Adipocyte (in vitro differentiated cells): Measurements from ENCODE around the gene TNXB.

Source experiments
- DNase-seq: peaks from one replicate; pipeline ENCODE4 v3.0.0-alpha.2; 2015; ENCODE audit warnings: low read depth
- H3K27me3 ChIP-seq: replicated peaks from 2 replicates; pipeline ENCODE4 v1.7.0; 2013; ENCODE audit warnings: mild to moderate bottlenecking, low read length, moderate library complexity; ENCODE audit not compliant: control insufficient read depth, insufficient read depth
- H3K36me3 ChIP-seq: 2 replicates; pipeline ENCODE4 v1.7.0; 2013; ENCODE audit warnings: low read length, mild to moderate bottlenecking, moderate library complexity; ENCODE audit not compliant: control insufficient read depth, insufficient read depth, severe bottlenecking
- H3K4me1 ChIP-seq: 2 replicates; pipeline ENCODE4 v1.7.0; 2013; ENCODE audit warnings: mild to moderate bottlenecking, low read length, moderate library complexity; ENCODE audit not compliant: control insufficient read depth, insufficient read depth
- H3K4me3 ChIP-seq: 2 replicates; pipeline ENCODE4 v1.7.0; 2013; ENCODE audit warnings: mild to moderate bottlenecking, low read length, moderate library complexity
- H3K9ac ChIP-seq: 2 replicates; pipeline ENCODE4 v1.7.0; 2013; ENCODE audit warnings: mild to moderate bottlenecking, low read length, moderate library complexity
- H3K9me3 ChIP-seq: 2 replicates; pipeline ENCODE4 v1.7.0; 2013; ENCODE audit warnings: mild to moderate bottlenecking, low read length, moderate library complexity; ENCODE audit not compliant: control insufficient read depth

TNXB gene

DNA sequence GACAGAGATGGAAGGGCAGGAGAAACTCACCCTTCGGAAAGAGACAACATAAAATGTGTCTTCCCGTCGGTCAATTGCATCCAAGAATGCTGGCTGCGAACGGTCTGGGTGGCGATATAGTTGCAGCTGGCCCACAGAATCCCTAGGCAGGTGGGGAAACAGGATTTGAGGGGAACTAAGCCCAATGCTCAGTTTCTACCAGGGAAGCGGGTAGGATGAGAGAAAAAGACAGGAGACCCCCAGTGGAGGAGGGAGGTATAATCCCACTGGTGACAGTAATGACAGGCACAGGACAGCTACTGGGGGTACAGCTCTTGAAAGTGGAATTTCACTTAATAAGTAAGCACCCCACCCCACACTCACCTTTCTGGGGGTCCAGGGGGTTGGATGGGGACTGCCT lies 7.5 kb upstream of the TNXB start:
- Histone ChIP-seq H3K27me3 (no peaks in the 10 kb centered on the region), H3K9ac (no peak overlapping the region), H3K9me3 (no peaks in the 10 kb centered on the region), H3K36me3 (peaks cover 49% of the 10 kb centered on the region), H3K4me1 (peaks cover 35% of the 10 kb centered on the region), H3K4me3 (no peak overlapping the region)
- DNase-seq, result peak; percentile 45

DNA sequence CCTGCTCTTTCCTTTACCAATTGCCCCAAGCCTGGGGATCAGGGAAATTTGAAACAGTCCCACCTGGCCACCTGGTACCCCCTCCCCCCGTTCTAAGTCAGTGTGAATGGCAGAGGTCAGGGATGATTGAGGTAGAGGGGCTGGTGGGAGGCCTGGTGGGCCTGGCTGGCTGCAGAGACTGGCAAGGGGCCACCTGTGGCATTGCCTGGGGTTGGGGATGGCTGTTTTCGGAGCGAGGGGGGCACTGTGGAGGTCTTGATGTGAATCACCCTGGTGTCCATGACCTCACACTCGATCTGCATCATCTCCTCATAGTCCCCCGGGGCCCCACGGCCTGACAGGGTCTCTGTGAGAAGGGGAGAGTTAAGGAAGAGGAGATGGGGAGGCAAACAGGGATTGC lies 6.5 kb upstream of the TNXB start:
- Histone ChIP-seq H3K9me3 (no peaks in the 10 kb centered on the region), H3K4me1 (peaks cover 46% of the 10 kb centered on the region), H3K9ac (peak overlapping the region; percentile 46), H3K36me3 (peaks cover 39% of the 10 kb centered on the region), H3K4me3 (no peak overlapping the region), H3K27me3 (no peaks in the 10 kb centered on the region)
- DNase-seq, result no peak

- peaks cover 36% of the 10 kb centered on the region for H3K36me3 ChIP-seq
- H3K4me1 ChIP-seq, result peaks cover 51% of the 10 kb centered on the region
- no peaks in the 10 kb centered on the region for H3K27me3 ChIP-seq
- DNase-seq, result peak; percentile 53
- peak overlapping the region; percentile 34 for H3K4me3 ChIP-seq
- H3K9me3 ChIP-seq, result no peaks in the 10 kb centered on the region
- H3K9ac ChIP-seq, result peak overlapping the region; percentile 60
These were observed 5.7 kb upstream of the TNXB start for GRCh38 chr6:32114796-32115195.

GRCh38 chr6:32113386-32114352 lies 4.5 kb upstream of the TNXB start:
- peak overlapping the region; percentile 60 for H3K9ac ChIP-seq
- H3K4me1 ChIP-seq, result peaks cover 54% of the 10 kb centered on the region
- DNase-seq, result peak; percentile 90
- H3K4me3 ChIP-seq, result no peak overlapping the region
- H3K9me3 ChIP-seq, result no peaks in the 10 kb centered on the region
- H3K27me3 ChIP-seq, result no peaks in the 10 kb centered on the region
- H3K36me3 ChIP-seq, result peaks cover 31% of the 10 kb centered on the region

GRCh38 chr6:32112431-32112980 lies 3.4 kb upstream of the TNXB start:
- no peaks in the 10 kb centered on the region for H3K9me3 ChIP-seq
- peak overlapping the region; percentile 8 for H3K9ac ChIP-seq
- no peak overlapping the region for H3K4me3 ChIP-seq
- no peaks in the 10 kb centered on the region for H3K27me3 ChIP-seq
- DNase-seq, result peak; percentile 63
- peaks cover 21% of the 10 kb centered on the region for H3K36me3 ChIP-seq
- peaks cover 64% of the 10 kb centered on the region for H3K4me1 ChIP-seq

GRCh38 chr6:32111424-32112066 lies 2.4 kb upstream of the TNXB start:
- no peak overlapping the region for H3K4me3 ChIP-seq
- no peaks in the 10 kb centered on the region for H3K27me3 ChIP-seq
- peaks cover 73% of the 10 kb centered on the region for H3K4me1 ChIP-seq
- DNase-seq, result no peak
- peak overlapping the region; percentile 8 for H3K9ac ChIP-seq
- H3K36me3 ChIP-seq, result peaks cover 11% of the 10 kb centered on the region
- H3K9me3 ChIP-seq, result no peaks in the 10 kb centered on the region

- no peak overlapping the region for H3K4me3 ChIP-seq
- H3K9me3 ChIP-seq, result no peaks in the 10 kb centered on the region
- peaks cover 78% of the 10 kb centered on the region for H3K4me1 ChIP-seq
These were observed 1.5 kb upstream of the TNXB start for GRCh38 chr6:32110632-32111031.

DNA sequence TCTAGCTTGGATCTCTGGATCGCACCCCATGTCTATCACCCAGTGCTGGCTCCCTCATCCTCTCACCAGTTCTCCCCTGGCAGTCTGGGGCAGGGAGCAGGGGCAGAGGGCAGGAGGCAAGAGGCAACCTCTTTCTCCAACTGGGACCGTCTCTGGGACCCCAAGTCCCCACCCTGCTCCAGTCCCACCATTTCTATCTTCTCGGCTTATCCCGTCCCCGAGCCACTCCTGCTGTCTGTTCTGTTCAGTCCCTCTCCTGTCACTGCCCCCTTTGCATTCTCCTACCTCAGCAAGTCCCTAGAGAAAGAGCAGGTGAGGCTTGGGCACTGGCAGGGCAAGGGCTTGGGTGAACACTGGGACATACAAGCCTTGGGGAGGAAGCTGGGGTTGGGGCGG lies 625 bp upstream of the TNXB start:
- H3K9ac ChIP-seq, result no peak overlapping the region
- no peak for DNase-seq
- H3K27me3 ChIP-seq, result no peaks in the 10 kb centered on the region
- H3K4me1 ChIP-seq, result peaks cover 76% of the 10 kb centered on the region
- no peaks in the 10 kb centered on the region for H3K36me3 ChIP-seq
- H3K9me3 ChIP-seq, result no peaks in the 10 kb centered on the region
- no peak overlapping the region for H3K4me3 ChIP-seq

More at GRCh38 chr6:32110632-32111031, 1.5 kb upstream of the TNXB start:
- H3K36me3 ChIP-seq, result peaks cover 3% of the 10 kb centered on the region
- no peaks in the 10 kb centered on the region for H3K27me3 ChIP-seq
- H3K9ac ChIP-seq, result peak overlapping the region; percentile 16
- DNase-seq, result no peak

GRCh38 chr6:32108727-32109113 lies 418 bp downstream of the TNXB start:
- no peak for DNase-seq
- Histone ChIP-seq H3K4me3 (peak overlapping the region; percentile 77), H3K27me3 (no peaks in the 10 kb centered on the region), H3K9me3 (no peaks in the 10 kb centered on the region), H3K4me1 (peaks cover 67% of the 10 kb centered on the region), H3K9ac (peak overlapping the region; percentile 84), H3K36me3 (no peaks in the 10 kb centered on the region)

- peak overlapping the region; percentile 84 for H3K9ac ChIP-seq
- no peaks in the 10 kb centered on the region for H3K9me3 ChIP-seq
- peak overlapping the region; percentile 77 for H3K4me3 ChIP-seq
- peaks cover 61% of the 10 kb centered on the region for H3K4me1 ChIP-seq
- DNase-seq, result peak; percentile 69
- no peaks in the 10 kb centered on the region for H3K36me3 ChIP-seq
- H3K27me3 ChIP-seq, result no peaks in the 10 kb centered on the region
These were observed 977 bp downstream of the TNXB start for GRCh38 chr6:32108094-32108627.

DNA sequence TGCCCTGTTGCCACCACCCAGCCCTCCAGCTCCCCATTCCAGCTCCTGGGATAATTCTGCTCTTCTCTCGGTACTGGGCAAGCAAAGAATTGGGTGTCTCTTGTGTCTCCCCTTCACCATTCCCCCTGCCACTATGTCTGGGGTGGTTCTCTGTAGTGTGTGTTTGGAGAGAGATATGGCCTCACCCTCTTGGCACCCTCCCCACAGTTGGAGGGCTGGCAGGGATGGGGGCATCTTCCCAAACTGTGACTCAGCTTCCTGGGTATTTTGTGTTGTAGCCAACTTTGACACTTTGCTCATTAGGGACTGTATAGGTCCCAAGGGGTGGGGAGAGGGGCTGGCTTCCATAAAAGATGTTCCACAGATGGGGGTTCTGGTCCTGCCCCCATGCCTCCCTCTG lies 1.7 kb downstream of the TNXB start:
- peaks cover 54% of the 10 kb centered on the region for H3K4me1 ChIP-seq

More for the DNA sequence above, 1.7 kb downstream of the TNXB start:
- no peaks in the 10 kb centered on the region for H3K27me3 ChIP-seq
- H3K9ac ChIP-seq, result peak overlapping the region; percentile 53
- H3K4me3 ChIP-seq, result peak overlapping the region; percentile 63
- no peaks in the 10 kb centered on the region for H3K36me3 ChIP-seq
- no peak for DNase-seq
- no peaks in the 10 kb centered on the region for H3K9me3 ChIP-seq
